ENCODE data around the gene CCDC61.

CCDC61 gene, protein sequence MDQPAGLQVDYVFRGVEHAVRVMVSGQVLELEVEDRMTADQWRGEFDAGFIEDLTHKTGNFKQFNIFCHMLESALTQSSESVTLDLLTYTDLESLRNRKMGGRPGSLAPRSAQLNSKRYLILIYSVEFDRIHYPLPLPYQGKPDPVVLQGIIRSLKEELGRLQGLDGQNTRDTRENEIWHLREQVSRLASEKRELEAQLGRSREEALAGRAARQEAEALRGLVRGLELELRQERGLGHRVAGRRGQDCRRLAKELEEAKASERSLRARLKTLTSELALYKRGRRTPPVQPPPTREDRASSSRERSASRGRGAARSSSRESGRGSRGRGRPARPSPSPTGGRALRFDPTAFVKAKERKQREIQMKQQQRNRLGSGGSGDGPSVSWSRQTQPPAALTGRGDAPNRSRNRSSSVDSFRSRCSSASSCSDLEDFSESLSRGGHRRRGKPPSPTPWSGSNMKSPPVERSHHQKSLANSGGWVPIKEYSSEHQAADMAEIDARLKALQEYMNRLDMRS

GRCh38 chr19:45994998-45995714 is at the start of gene CCDC61:
Gene CCDC61 (plus strand): TSS chr19:45995467. CDS start chr19:46003019, 7,552 bp downstream.
- peak; percentile 93 for DNase-seq
- peak; percentile 98 for ATAC-seq

DNA sequence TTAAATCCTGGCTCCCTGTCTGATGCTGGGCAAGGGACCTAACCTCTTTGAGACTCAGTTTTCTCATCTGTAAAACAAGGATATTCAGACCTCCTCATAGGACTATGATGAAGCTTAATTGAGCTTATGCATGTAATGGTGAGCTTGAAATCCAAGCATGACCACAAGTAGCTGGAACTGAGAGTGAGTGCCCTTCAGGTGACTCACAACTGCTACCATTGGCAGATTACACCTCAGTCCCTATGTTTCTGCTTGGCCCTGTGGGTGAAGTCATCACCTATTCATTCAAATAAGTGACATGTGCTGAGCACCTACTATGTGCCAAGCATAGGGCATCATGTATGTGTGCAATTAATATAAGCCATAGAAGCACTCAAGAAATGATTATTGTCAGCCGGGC is 47.3 kb upstream of the CCDC61 start:
- no peak for DNase-seq
- ATAC-seq: no peak

GRCh38 chr19:45952341-45952685 is 43.0 kb upstream of the CCDC61 start:
- DNase-seq (no peak), ATAC-seq (no peak)

GRCh38 chr19:45952686-45953505 is 42.4 kb upstream of the CCDC61 start:
- DNase-seq (peak; percentile 51), ATAC-seq (peak; percentile 66)

DNA sequence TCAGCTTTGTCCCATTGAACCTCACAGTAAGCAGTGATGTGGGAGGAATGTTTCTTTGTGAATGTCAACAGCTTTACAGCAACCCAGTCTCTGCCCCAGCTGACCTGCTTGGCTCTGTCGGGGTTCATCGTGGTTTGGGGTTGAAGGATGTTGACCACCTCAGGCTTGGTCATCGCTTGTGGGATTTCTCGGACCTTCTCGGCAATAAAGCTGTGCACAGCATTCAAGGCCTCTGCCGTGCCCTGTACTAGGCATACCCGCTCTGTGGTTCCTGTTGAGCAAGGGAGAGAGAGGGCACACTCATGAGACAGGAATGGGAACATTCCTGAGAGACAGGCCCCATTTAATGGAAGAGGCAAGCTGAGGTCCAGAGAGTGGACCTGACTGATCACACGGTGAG is 41.6 kb upstream of the CCDC61 start:
- DNase-seq: no peak
- no peak for ATAC-seq

DNA sequence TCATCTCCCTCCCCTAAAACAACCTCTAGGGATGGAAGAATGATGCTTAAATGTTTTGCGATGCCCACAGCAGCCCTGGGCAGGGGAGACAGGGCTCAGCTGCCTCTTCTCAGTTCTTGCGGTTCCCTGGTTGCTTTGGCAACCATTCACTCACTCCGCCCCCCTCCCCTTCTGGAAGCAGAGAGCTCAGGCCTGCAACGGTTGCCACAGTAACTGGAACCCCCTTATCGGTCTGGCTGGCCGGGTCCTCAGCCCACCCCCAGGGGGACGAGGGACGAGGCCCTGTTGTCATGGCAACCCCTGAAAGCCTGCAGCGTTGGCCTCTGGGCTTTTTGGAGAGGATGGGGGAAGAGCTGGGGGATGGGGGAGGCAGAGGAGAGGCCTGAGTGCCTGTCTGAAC is 41.1 kb upstream of the CCDC61 start:
- ATAC-seq (no peak), DNase-seq (no peak)

GRCh38 chr19:45955905-45956608 is 39.2 kb upstream of the CCDC61 start:
- no peak for DNase-seq
- ATAC-seq: no peak

DNA sequence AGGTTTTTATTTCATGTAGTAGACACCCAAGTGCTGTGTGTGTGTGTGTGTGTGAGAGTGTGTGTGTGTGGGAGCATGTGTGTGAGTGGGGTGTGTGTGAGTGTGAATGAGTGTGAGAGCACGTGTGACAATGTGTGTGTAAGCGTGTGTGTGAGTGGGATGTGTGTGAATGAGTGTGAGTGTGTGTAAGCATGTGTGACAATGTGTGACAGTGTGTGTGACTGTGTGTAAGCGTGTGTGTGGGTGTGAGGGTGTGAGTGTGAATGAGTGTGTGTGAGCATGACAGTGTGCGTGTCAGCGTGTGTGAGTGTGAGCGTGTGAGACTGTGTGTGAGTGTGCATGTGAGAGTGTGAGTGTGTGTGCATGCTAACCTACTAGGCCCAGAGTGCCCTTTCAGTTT is 36.9 kb upstream of the CCDC61 start:
- no peak for ATAC-seq
- DNase-seq: no peak

DNA sequence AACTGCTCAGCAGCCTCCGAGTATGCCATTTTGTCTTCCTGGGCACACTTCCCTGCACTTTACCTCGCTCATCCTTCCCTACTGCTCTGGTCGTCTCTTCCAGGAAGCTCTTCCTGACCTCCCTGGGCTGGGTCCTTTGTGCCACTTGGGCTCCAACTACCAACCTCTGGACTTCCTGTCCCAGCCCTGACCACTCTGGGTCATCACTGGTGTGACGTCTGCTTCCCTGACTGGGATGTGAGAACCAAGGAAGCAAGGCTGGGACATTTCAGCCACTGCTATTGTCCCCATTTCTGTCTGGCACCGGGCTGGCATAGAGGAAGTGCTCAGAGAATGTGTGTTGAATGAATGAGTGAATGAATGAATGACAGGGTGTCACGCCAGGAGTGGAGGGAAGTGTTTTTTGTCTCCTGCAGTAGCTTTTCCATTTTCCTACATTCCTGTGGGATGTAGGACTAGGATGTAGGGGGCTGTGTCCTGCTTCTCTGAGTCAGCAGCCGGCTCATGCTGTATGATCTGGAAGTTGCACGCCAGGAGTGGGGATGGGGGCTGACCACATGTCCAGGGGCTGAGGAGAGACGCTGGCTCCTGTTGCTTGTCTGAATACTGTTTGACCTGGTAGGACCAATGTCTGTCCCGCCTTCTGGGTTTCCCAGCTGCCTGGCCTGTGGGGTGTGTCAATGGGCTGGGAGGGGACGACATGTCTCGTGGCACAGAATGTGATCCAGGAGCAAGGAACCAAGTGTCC is 36.3 kb upstream of the CCDC61 start:
- DNase-seq: no peak

GRCh38 chr19:45959517-45960025 is 35.7 kb upstream of the CCDC61 start:
- ATAC-seq (no peak), DNase-seq (no peak)

More for the DNA sequence above, 36.3 kb upstream of the CCDC61 start:
- no peak for ATAC-seq

- ATAC-seq: no peak
- DNase-seq: no peak
Measured at GRCh38 chr19:45960595-45961235, 34.6 kb upstream of the CCDC61 start.

DNA sequence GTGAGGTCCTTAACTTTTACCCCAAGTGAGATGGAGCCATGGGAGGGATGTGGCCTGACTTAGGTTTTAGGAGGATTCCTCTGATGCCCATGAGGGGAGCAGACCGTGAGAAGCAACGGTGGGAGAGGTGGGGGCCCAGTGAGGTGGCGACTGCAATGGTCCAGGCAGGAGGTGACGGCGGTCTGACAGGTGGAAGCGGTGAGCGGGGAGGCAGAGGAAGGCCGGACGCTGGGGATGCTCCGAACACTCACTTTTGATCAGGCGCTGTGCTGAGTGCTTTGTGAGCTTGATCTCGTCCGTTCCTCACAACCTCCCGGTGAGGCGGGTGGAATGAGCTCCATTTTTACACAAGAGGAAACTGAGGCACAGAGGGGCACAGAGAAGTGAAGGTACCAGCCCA is 33.2 kb upstream of the CCDC61 start:
- DNase-seq (no peak), ATAC-seq (no peak)

- DNase-seq (no peak), ATAC-seq (no peak)
Measured at GRCh38 chr19:45967246-45967645, 28.0 kb upstream of the CCDC61 start.

DNA sequence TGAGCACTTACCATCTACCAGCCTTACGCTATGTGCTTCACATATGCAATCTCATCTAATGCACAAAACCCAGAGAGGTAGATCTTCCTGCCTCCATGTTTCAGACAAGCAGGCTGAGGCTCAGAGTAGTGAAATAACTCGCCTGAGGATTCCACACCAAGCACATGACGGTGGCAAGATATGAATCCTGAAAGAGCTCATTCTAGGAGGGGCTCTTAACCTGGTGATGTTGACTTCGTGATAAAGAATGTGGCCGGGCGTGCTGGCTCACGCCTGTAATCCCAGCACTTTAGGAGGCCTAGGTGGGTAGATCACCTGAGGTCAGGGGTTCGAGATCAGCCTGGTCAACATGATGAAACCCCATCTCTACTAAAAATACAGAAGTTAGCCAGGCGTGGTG is 26.6 kb upstream of the CCDC61 start:
- no peak for ATAC-seq
- no peak for DNase-seq

DNA sequence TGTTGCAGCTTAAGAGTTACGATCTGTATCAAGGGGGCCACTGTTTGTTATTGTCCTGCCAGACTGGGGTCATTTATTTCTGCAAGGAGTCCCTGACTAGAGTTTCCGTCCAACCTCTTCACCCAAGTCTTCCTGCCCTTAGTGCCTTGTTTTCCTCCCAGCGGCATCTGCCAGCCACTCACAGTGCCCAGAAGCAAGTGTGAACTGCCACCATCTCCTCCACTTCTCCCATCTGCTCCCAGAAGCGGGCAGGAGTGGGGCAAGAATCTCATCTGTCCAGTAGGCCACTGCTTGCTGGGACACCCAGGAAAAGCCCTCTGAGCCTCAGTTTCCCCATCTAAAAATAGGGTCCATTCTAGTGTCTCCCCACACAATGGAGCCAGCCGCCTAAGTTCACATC is 25.6 kb upstream of the CCDC61 start:
- no peak for DNase-seq
- ATAC-seq: no peak

- DNase-seq (no peak), ATAC-seq (no peak)
Measured at GRCh38 chr19:45971260-45971902, 23.9 kb upstream of the CCDC61 start.

GRCh38 chr19:45972081-45972946 is 23.0 kb upstream of the CCDC61 start:
- peak; percentile 23 for DNase-seq
- peak; percentile 31 for ATAC-seq

GRCh38 chr19:45972947-45973540 is 22.2 kb upstream of the CCDC61 start:
- no peak for ATAC-seq
- DNase-seq: no peak
